Stimulated activated CD4-positive, alpha-beta T cell treated with anti-CD3 and anti-CD28 coated beads, Interleukin-12 subunit alpha, Interleukin-12 subunit beta, amount 100 ng/mL, for 4 hours (primary cell): Measurements from ENCODE around the gene DMRTB1.
"Not testable (repeated sequence)": the region's sequence is repeated elsewhere in the genome, so short reads cannot be mapped to it uniquely, and the experiment has no call there.

ENCODE experiments used
- DNase-seq: peaks from one replicate; pipeline ENCODE4 v3.0.0-alpha.2; 2020

The DMRTB1 gene

DNA sequence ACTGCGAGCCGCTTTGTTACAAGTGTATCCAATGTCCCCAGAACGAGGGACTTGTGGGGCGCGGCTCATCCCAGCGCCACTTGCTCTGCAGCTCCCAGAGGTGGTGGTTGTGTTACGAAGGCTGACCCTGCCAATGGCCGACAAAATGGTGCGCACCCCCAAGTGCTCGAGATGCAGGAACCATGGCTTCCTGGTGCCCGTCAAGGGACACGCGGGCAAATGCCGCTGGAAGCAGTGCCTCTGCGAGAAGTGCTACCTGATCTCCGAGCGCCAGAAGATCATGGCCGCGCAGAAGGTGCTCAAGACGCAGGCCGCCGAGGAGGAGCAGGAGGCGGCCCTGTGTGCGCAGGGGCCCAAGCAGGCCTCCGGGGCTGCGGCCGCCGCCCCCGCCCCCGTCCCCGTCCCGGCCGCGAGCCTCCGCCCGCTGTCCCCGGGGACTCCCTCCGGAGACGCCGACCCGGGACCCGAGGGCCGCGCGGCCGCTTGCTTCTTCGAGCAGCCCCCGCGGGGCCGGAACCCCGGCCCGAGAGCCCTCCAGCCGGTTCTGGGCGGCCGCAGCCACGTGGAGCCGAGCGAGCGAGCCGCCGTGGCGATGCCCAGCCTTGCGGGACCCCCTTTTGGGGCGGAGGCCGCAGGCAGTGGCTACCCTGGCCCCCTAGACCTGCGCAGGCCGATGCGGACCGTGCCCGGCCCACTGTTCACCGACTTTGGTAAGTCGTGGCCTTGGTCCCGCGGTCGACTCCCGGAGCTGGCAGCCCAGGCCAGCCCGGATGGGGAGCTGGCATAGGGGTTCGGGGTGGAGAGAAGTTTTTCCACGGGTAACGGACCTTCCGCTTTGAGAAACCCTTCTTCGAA is at the start of gene DMRTB1:
DMRTB1 (plus strand) TSS at position 79 of the 855 bp plus-strand sequence; CDS start at position 134, 55 bp downstream.
- no peak for DNase-seq

DNA sequence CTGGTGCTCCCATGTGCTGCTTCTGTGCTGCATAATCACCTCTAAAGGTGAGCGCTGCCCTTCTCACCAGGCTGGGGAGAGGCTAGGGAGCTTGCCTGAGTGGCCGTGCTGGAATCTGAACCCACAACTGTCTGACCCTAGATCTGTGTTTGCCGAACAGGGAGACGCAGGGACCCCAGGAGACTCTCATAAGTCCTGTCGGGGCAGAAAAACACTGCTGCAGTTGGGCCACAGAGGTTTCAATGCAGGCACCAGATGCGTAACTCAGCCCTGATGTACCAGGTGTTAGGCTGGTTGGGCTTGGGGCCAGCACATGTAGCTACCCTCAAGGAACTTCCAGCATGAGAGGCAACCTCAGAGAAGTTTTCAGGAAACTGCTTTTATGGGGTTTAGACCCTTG is 49.5 kb upstream of the DMRTB1 start:
- no peak for DNase-seq

DNA sequence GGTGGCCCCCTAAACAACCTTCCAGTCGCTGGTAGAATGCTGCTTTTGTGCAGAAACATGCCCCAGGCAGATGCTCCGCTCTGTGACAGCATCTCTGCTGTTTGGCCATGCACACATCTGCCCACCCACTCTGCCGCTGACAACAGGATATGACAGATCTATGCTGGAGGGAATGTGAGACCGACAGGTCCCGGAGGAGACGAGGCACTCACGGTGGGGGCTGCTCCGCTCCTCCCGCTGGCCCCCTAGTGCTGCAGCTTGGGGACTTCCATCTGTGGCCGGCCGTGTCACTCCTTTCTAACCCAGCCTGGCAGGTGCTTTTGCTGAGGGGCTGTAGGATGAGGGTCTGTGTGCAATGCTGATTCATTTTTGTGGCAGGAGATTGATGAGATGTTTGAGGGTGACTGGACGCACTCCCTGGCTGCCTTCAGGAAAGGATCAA is 49.1 kb upstream of the DMRTB1 start:
- no peak for DNase-seq

DNA sequence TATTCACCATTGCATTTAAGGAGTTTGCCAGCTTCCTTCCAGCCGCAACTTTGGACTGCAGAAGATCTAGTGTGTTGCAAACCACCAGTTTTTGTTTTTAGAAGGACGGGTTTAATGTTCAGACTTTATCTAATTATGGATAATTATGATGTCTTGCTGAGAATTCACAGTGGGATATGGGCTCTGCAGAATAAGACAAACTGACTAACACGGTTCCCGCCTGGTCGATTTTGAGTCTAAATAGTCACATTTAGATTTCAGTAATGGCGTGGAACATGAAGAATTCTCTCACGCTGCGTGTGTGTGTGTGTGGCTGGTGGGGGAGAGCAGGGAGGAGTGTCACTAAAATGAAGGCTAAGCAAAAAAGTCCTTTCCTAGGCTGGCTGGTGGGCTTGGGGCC is 48.5 kb upstream of the DMRTB1 start:
- no peak for DNase-seq

DNA sequence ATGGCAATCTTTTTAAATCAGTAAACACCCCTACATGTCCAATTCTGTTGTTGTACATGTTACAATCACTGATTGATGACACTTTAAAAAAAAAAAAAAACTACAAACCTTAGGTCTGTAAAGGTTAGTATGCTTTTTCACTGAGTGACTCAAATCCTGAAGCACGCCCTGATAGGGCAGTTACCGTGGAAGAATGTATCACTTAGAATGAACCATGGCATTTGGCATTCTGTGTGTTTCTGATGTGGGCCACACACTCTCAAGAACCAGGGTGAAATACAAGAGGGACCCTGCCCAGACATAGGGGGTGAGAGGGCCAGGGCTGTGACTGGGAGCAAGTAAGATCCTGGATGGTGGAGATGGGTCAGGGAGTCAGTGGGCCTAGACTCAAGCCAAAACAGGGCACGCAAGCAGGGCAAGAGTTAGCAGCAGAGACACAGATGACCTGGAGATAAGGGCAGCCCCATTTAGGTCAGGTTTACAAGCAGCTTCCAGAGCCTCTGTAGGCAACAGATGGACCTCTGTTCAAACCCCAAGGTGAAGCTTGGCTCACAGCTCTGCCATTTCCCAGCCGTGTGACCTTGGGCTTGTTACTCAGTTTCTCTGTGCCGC is 47.6 kb upstream of the DMRTB1 start:
- DNase-seq: no peak

DNA sequence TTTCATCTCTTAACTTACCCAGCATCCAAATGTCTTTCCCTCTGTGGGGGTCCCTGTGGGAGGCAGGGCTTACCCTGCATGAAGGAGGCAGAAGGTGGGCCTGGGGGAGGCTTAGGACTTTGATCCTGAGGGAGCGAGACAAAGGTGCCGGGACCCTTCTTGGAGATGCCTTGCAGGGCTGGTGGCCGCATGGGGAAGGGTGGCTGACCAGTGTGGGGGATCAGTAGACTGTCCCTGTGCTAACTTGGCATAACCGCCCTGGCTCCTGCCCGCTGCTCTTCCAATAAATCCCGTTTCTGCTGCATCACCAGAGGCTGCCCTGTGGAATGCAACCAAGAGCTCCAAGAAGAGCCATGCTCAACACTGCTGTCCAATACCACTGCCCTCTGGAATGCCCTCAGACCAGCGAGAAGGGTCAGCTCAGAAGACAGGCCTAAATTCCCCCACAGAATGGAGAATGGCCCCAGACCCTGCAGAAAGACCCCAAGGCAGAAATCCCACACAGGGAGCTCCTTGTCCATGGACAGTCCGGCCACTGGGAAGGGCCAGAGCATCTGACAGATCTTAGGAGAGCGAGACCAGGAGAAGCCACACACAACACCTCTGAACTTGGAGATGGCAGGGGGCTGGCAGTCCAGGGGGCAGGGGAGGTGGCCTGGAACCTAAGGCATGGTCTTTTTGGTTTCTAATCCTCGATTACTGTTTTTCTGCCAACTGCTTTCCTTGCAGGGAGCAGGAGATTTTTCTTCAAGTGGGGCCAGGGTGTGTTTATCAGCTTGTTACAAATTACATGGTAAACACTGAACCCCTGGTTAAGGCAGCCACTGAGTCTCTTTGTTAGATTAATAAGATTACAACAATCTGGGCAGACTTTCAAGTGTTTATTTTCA is 46.7 kb upstream of the DMRTB1 start:
- no peak for DNase-seq

DNA sequence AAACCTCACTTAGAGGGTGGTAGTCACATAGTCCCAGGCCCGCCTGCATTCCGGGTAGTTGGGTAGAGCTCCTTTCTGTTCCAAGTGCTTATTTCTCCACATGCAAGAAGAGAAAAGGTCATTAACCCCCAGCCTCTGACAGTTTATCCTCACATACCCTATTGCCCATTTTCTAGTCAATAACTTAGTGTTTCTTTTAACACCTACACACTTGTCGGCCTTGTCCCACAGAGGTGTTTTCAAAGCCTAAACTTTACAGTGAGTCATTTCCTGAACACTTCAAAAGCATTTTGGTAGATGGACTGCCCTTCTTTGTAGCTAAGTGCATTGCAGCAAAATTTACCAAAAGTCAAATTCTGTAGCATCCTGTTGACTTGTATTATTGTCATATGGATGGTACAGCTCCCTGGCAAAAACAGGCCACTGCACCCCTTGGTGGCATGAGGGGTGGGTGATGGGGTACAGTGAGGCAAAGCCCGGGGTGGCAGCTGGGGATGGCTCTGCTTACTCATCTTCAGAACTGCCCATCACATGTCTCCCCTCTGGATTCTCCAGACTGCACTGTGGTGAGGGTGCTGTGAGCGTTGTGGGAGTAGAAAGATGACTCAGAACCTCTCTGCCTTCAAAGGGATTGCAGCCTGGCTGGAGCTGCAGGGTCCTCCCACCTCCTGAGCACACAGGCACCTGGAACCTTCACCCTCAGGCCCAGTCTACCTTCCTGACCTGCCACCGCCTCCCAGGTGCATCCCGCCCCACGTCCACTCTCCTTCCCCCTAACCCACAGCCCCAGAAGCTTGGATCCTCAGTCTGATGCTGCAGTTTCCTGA is 45.8 kb upstream of the DMRTB1 start:
- DNase-seq: peak; percentile 25

DNA sequence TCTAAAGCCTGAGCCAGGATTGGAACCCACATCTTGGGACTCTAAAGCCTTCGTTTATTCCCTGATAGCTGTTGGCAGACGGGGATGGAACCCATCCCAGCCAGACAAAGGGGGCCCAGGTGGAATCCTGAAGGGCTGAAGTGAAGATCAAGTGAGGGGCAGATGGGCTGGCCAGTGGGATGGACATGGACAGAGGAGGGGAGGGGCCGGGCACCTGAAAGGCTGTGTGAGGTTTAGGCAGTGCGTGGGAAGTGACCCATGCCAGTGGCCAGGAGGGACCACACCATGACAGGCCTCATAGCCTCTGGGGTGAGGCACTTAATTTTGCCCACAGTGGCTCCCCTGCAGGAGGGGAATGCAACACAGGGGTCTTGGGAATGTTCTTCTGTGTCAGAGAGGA is 44.6 kb upstream of the DMRTB1 start:
- DNase-seq: no peak

DNA sequence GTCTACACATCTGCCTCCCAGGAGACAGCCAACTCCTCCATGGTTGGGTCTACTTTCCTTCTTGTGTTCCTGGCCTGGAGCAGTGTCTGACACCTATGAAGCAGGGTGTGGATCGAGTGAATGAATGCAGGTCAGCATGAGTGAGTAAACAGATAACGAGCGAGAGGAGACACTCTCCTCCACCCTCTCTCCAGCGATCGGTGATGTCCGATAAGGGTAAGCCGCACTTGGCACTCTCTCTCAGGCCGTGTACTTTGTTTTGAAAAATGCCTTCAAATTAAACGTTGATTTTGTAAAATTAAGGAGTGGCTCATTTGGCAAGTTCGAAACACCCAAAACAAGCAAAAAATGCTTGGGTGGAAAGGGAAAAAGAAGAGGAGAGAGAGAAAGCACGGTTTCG is 43.8 kb upstream of the DMRTB1 start:
- DNase-seq: no peak

DNA sequence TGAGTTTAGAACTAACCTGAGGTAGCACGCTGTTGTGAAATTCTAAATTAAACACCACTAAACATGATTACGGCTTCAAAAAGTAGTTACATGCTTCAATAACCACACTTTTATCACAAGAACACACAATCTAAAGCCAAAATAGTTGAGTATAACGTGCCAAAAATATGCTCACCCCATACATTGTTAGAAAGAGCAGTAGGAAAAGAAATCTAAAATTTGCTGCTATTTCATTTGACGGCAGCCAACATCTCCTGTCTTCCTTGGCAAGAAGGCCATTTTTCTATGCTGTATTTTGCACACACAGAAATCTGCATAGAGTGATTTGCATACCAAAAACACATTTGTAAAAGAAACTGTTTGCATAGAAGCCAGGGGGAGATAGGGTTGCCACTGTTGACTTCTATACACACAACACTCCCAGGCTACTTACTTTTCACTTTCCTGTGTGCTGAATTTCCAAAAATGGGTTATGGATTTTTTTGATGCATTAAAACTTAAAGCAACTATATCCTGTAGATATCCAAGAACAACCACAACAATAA is 42.9 kb upstream of the DMRTB1 start:
- DNase-seq: no peak

DNA sequence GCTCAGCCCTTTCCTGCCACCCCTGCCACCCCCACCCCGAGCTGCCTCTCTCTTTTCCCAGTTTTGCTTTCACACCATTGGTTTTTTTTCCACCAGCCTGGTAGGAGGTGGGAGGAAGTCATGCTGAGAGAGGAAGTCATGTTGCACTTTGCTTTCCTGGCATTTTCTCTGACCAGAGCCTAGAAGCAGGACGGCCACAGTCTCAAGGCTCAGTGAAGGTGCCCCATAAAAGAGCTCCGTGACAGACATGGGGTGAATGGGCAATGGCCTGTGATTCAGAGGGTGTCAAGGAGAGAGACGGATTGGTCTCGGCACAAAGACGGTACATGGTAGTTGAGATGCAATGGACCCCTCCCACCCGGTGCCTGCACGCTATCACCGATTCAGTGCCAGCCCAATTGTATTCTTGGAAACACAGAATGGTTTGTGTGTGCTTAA is 42.1 kb upstream of the DMRTB1 start:
- DNase-seq: no peak

DNA sequence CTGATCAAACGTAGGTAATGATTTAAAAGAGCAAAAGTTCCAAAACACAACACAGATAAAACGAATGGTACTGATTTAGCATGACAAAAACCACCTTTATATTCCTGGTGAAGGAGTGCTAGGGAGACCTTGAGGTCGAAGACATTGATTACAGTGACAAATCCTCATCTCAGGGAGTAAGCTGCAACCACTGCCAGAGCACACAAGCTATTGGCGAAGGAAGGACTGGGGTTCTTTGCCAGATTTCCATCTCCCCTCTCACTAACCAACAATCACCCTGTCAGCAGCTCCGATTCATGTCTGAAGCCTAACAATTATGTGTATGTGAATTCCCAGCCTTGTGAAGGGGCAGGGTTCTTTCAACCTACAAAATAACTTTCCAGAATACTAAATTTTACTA is 40.2 kb upstream of the DMRTB1 start:
- DNase-seq: no peak

DNA sequence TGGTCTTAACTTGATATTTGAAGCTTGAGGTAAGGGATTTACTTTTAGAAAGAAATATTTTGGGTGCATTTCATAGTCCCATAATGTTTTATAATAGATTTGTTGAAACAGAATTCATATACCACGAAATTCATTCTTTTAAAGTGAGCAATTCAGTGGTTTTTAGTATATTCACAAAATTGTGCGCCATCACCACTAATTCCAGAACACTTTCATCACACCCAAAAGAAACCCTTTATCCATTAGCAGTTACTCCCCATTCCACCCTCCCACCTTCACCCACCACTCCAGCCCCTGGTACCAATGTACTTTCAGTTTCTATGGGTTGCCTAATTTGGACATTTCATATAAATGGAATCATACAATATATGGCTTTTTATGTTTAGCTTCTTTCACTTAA is 38.9 kb upstream of the DMRTB1 start:
- DNase-seq: no peak

DNA sequence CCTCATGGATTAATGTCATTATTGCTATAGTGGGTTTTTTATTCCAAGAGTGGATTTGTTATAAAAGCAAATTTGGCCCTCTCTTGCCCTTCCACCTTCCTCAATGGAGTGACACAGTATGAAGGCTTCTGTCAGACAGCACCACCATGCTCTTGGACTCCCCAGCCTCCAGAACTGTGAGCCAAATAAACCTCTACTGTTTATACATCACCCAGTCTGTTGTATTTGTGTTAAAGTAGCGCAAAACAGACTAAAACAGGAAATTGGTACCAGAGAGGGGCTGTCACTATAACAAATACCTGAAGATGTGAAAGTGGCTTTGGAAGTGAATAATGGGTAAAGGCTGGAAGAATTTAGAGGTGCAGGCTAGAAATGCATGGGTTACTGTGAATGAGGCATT is 38.0 kb upstream of the DMRTB1 start:
- no peak for DNase-seq

DNA sequence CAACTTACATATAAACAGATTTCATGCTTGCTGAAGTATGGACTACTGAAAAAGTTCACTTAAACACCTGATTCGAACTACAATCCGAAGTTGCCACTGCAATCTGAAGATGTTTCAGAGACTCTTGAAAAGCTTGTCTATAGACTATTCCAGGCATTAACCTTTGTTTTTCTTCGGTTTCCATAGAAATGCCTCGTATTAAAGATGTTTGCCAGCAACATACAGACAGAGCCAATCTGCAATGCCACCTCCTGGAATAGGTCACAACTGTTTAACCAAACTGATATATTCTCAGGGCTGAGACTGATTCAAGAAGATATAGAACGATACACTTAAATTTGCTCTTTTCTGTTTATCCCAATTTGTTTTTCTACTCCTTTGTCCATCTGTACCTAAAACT is 28.9 kb upstream of the DMRTB1 start:
- no peak for DNase-seq

DNA sequence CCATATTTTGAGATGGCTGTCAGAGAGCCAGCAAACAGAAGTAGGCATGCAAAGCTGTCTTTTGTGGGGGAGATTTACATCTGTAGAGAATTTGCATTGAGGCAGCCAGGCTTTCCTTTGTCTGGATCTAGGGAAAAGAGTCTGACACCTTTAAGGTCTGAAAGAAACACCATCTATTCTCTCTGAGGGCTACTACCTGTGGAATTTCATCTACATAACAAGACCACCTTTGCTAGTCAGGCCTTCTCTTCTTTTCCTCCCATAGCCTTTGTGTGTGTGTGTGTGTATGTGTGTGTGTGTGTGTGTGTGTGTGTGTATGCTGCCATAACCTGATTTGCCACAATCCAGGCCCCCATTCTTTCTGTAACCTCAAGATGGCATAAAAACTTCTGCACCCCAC is 28.4 kb upstream of the DMRTB1 start:
- DNase-seq: no peak

DNA sequence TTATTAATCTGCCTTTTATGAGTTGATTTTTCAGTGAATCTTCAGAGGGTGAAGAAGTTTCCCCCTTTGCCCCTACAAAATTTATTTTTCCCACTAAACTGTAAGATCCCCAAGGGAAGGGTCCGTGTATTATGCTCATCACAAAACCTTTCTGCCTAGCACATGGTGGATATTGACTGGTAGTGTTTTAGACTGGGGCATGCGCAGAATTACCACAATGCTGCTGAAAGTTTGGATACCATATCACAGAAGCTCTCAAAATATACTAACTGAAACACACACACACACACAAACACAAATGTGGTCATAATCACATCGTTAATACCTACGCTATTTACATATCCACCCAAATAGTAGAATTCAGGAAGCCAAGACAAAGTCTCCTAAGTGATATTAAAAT is 28.0 kb upstream of the DMRTB1 start:
- no peak for DNase-seq

DNA sequence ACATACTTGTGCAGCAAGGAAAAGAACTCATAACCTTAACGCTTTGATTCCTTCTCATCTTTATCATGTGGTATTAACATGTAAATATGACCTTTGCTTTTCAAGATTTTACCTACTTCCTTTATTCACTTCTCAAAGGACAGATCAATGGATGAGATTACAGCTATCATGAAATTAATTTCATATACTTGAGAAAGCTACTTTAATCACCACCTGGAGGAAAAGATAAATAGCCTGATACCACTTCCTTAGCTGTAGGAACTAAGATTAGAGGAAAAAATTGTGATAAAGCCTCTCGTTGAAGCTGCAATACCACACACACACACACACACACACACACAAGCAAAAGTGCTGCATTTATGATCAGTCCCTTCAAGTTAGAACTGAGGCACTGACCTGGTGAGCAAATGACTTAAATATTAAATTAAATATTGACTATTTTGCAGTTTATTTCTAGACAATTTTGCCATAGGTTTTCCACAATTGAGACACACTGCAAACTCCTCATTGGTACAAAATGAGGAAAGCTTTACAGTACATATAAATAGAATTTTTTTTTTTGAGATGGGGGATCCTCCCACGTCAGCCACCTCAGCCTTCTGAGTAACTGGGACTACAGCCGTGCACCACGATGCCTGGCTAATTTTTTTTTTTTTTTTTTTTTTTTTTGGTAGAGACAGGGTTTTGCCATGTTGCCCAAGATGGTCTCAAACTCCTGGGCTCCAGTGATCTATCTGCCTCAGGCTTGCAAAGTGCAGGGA is 27.2 kb upstream of the DMRTB1 start:
- no peak for DNase-seq

DNA sequence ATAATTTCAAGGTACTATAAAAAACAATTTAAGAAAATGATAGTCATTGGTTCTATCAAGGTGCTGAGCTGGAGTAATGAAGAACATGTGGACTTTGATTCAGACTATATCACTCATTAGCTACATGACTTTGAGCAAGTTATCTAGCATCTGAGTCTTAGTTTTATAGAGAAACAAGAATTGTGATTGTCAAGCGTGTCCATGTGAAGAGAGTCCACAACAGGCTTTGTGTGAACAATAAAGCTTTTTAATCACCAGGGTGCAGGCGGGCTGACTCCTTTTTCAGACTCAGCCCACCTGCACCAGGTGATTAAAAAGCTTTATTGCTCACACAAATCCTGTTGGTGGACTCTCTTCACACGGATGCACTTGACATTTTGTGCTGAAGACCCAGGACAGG is 26.6 kb upstream of the DMRTB1 start:
- DNase-seq: no peak

DNA sequence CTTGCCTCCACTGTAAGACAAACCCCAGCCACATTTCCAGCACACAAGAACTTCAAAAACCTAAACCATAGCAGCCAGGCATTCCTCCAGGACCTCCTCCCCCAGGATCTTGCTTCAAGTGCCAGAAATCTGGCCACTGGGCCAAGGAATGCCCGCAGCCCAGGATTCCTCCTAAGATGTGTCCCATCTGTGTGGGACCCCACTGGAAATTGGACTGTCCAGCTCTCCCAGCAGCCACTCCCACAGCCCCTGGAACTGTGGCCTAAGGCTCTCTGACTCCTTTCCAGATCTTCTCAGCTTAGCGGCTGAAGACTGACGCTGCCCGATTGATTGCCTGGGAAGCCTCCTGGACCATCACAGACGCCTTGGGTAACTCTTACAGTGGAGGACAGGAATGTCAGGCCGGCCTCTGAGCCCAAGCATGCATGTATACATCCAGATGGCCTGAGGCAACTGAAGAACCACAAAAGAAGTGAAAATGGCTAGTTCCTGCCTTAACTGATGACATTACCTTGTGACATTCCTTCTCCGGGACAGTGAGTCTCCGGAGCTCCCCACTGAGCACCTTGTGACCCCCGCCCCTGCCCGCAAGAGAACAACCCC is 24.7 kb upstream of the DMRTB1 start:
- DNase-seq: not testable (repeated sequence)

DNA sequence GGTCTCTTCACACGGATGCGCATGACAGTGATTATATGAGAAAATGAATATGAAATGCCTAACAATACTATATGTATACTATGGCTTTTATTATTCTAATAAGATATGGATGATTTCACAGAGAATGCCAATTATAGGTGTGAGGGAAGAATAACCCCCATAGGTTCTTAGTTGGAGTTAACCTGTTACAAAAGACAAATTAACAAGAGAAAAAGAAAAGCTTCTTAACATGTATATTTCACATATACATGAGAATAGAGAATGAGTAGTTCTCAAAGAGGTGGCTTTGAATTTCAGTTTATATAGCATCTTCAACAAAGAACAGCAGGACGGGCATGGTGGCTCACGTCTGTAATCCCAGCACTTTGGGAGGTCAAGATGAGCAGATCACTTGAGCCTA is 24.0 kb upstream of the DMRTB1 start:
- DNase-seq: no peak
